Neural cell (in vitro differentiated cells): ENCODE data around the gene GARIN3. TPM values are rescaled to one million over a fixed set of nuclear protein-coding genes. Genes with fewer than 3 reads are reported as not detected.

Experiments
- H2AFZ ChIP-seq: fragments of 200-600, 300-800 bp; sonication (generic), shearing (Covaris generic); 2 replicates; pipeline ENCODE4 v1.6.0; 2014; ENCODE audit warnings: low read depth, mild to moderate bottlenecking, antibody characterized with exemption, low read length, moderate library complexity
- H3F3A ChIP-seq: fragments of 200-600 bp; shearing (Covaris generic); 2 replicates; pipeline ENCODE4 v1.6.1; 2016; ENCODE audit warnings: mild to moderate bottlenecking, moderate library complexity, mixed read lengths, antibody characterized with exemption, low read length; ENCODE audit not compliant: insufficient read depth, poor library complexity, severe bottlenecking
- H3K27ac ChIP-seq: fragments of 200-600, 300-800 bp; sonication (generic), shearing (Covaris generic); 2 replicates; pipeline ENCODE4 v1.5.1; 2014; ENCODE audit warnings: mild to moderate bottlenecking, low read length, moderate library complexity
- H3K27me3 ChIP-seq: fragments of 300-800, 200-600 bp; sonication (generic), shearing (Covaris generic); 2 replicates; pipeline ENCODE4 v1.6.0; 2014; ENCODE audit warnings: mild to moderate bottlenecking, low read depth, low read length, moderate library complexity; ENCODE audit not compliant: insufficient read depth
- H3K36me3 ChIP-seq: fragments of 300-800, 200-600 bp; sonication (generic), shearing (Covaris generic); 2 replicates; pipeline ENCODE4 v1.5.1; 2014; ENCODE audit warnings: mild to moderate bottlenecking, antibody characterized with exemption, low read length, moderate library complexity; ENCODE audit not compliant: insufficient read depth
- H3K4me2 ChIP-seq: fragments of 300-800, 200-600 bp; sonication (generic), shearing (Covaris generic); 2 replicates; pipeline ENCODE4 v1.6.0; 2014; ENCODE audit warnings: mild to moderate bottlenecking, low read length
- H3K4me3 ChIP-seq: fragments of 300-800, 200-600 bp; sonication (generic), shearing (Covaris generic); 2 replicates; pipeline ENCODE4 v1.5.1; 2014; ENCODE audit warnings: mild to moderate bottlenecking, low read length, moderate library complexity
- H3K79me2 ChIP-seq: fragments of 200-600 bp; shearing (Covaris generic); replicated peaks from 2 replicates; pipeline ENCODE4 v1.6.0; 2014; ENCODE audit warnings: mild to moderate bottlenecking, low read length, moderate library complexity; ENCODE audit not compliant: insufficient read depth
- H3K9ac ChIP-seq: fragments of 300-800, 200-600 bp; sonication (generic), shearing (Covaris generic); 2 replicates; pipeline ENCODE4 v1.6.1; 2016; ENCODE audit warnings: mild to moderate bottlenecking, low read length, mixed read lengths
- H3K9me2 ChIP-seq: fragments of 200-600 bp; shearing (Covaris generic); 2 replicates; pipeline ENCODE4 v1.6.1; 2016; ENCODE audit warnings: mild to moderate bottlenecking, low read length, mixed read lengths; ENCODE audit not compliant: insufficient read depth
- H3K9me3 ChIP-seq: fragments of 200-600, 300-800 bp; sonication (generic), shearing (Covaris generic); 2 replicates; pipeline ENCODE4 v1.6.1; 2016; ENCODE audit warnings: mild to moderate bottlenecking, mixed run types, low read length, moderate library complexity, mixed read lengths
- H4K20me1 ChIP-seq: fragments of 200-600 bp; shearing (Covaris generic); 2 replicates; pipeline ENCODE4 v1.6.1; 2016; ENCODE audit warnings: mild to moderate bottlenecking, mixed run types; ENCODE audit not compliant: insufficient read depth
- CTCF ChIP-seq: fragments of 450-650 bp; IDR thresholded peaks from 2 replicates; pipeline ENCODE4 v1.5.1; 2014; ENCODE audit warnings: antibody characterized with exemption, mild to moderate bottlenecking, moderate library complexity; ENCODE audit not compliant: poor library complexity, severe bottlenecking
- EP300 ChIP-seq: fragments of 450-650 bp; conservative IDR thresholded peaks from 2 replicates; pipeline ENCODE4 v1.6.1; 2014; ENCODE audit warnings: antibody characterized with exemption, mild to moderate bottlenecking, moderate library complexity; ENCODE audit not compliant: poor library complexity, severe bottlenecking
- EZH2 ChIP-seq: fragments of 200-600, 300-800 bp; shearing (Covaris generic), sonication (generic); IDR thresholded peaks from 2 replicates; pipeline ENCODE4 v1.6.1; 2014; ENCODE audit warnings: antibody characterized with exemption, low read length, borderline replicate concordance, mild to moderate bottlenecking; ENCODE audit not compliant: insufficient read depth, poor library complexity, severe bottlenecking
- MXI1 ChIP-seq: fragments of 450-650 bp; conservative IDR thresholded peaks from 2 replicates; pipeline ENCODE4 v1.6.1; 2014; ENCODE audit warnings: antibody characterized with exemption, mild to moderate bottlenecking; ENCODE audit not compliant: poor library complexity, severe bottlenecking
- POLR2AphosphoS5 ChIP-seq: IDR thresholded peaks from 2 replicates; pipeline ENCODE4 v1.6.1; 2012
- RAD21 ChIP-seq: fragments of 450-650 bp; conservative IDR thresholded peaks from 2 replicates; pipeline ENCODE4 v1.6.1; 2014; ENCODE audit warnings: antibody characterized with exemption, mild to moderate bottlenecking, moderate library complexity
- REST ChIP-seq: IDR thresholded peaks from 2 replicates; pipeline ENCODE4 v1.6.1; 2012; ENCODE audit warnings: borderline replicate concordance
- SMC3 ChIP-seq: fragments of 450-650 bp; conservative IDR thresholded peaks from 2 replicates; pipeline ENCODE4 v1.6.1; 2014; ENCODE audit warnings: antibody characterized with exemption, mild to moderate bottlenecking, moderate library complexity; ENCODE audit not compliant: poor library complexity
- TAF1 ChIP-seq: IDR thresholded peaks from 2 replicates; pipeline ENCODE4 v1.6.1; 2012; ENCODE audit warnings: low read depth
- polyA plus RNA-seq: library from polyadenylated mRNA; depleted of rRNA; stranded (reverse); fragments of >200 nt; gene quantifications from 2 replicates; pipeline ENCODE4 v1.2.3, GENCODE V29; 2014

Gene GARIN3
- polyA plus RNA-seq, 1 donor from 2014 or later: not detected

GRCh38 chr5:157196045-157196444 lies 30.0 kb upstream of the GARIN3 start:
- Histone ChIP-seq H4K20me1 (no peaks in the 10 kb centered on the region), H3K9ac (no peak overlapping the region), H2AFZ (no peak overlapping the region)

GRCh38 chr5:157193699-157194424 lies 27.8 kb upstream of the GARIN3 start:
- Histone ChIP-seq H4K20me1 (no peaks in the 10 kb centered on the region), H3K27ac (no peak overlapping the region), H3K4me3 (no peak overlapping the region), H3K9ac (no peak overlapping the region), H3K9me2 (no peaks in the 10 kb centered on the region), H3K36me3 (no peaks in the 10 kb centered on the region), H3K79me2 (no peaks in the 10 kb centered on the region), H3F3A (no peaks in the 10 kb centered on the region), H3K9me3 (no peaks in the 10 kb centered on the region), H3K27me3 (no peaks in the 10 kb centered on the region), H2AFZ (no peak overlapping the region), H3K4me2 (no peak overlapping the region)
- TF ChIP-seq RAD21 (no peak), SMC3 (no peak), TAF1 (no peak), MXI1 (no peak), CTCF (no peak)

More at GRCh38 chr5:157196045-157196444, 30.0 kb upstream of the GARIN3 start:
- no peak overlapping the region for H3K4me2 ChIP-seq
- no peaks in the 10 kb centered on the region for H3K36me3 ChIP-seq
- no peaks in the 10 kb centered on the region for H3F3A ChIP-seq
- no peaks in the 10 kb centered on the region for H3K27me3 ChIP-seq
- no peaks in the 10 kb centered on the region for H3K79me2 ChIP-seq
- H3K9me2 ChIP-seq: no peaks in the 10 kb centered on the region
- H3K4me3 ChIP-seq: no peak overlapping the region
- no peaks in the 10 kb centered on the region for H3K9me3 ChIP-seq
- no peak overlapping the region for H3K27ac ChIP-seq
- no peak for TF ChIP-seq REST
- TF ChIP-seq EP300: no peak
- TF ChIP-seq POLR2AphosphoS5: no peak
- TF ChIP-seq RAD21: no peak
- no peak for TF ChIP-seq SMC3
- no peak for TF ChIP-seq EZH2
- TF ChIP-seq MXI1: no peak
- no peak for TF ChIP-seq CTCF
- no peak for TF ChIP-seq TAF1
